ENCODE measurements around the gene ARL8A.
"Not testable (repeated sequence)": the region's sequence is repeated elsewhere in the genome, so short reads cannot be mapped to it uniquely, and the experiment has no call there.

Gene ARL8A

DNA sequence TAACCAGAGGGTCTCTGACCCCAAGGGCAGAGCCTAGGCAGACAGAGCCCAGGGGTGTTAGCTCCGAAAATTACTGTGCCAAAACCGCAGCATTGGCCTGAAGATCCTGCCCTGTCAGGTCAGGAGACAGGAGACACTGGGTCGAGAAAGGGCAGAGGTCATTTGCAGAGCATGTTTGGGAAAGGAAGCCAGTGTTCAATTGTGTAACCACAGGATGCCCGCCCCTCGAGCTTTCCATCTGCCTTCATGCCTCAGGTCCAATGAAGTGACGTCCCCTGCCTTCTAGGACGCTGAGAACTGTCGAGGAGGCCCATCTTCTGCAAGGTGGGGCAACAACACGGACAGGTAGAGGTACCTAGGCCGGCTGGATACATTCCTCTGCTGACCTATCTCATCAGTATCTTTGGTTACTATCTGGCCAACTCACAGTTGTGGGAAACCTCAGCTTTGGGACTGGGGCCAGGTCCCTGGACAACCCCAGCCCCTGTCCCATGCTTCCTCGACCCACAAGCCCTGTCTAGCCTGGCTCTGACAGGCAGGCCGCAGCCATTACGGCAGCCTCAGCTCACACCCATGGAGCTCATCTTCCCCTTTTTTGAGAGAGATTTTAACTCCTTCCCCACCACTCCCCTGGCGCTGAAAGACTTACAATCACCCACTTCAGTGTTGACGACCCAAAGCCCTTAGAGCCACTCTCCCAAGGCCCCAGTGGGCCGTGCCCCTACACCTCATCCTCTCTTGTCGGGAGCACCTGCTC is 1.3 kb downstream of the ARL8A start:
- no peak for DNase-seq (ENCODE audit: extremely low read depth in 1 of 2, low read depth in 1 of 2)

DNA sequence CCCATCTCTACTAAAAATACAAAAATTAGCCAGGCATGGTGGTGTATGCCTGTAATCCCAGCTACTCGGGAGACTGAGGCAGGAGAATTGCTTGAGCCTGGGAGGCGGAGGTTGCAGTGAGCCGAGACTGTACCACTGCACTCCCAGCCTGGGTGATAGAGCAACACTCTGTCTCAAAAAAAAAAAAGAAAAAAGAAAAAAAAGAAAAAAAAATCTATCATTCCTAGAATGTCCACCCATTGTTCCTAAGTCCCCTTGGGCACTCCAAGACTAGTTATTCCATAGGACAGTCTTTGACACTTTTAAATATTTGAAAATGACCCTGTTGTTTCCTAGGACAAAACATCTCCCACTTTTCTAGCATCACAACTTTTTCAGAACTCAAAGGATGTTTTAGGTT is 3.1 kb downstream of the ARL8A start:
- not testable (repeated sequence) for DNase-seq (ENCODE audit: extremely low read depth in 1 of 2, low read depth in 1 of 2)

DNA sequence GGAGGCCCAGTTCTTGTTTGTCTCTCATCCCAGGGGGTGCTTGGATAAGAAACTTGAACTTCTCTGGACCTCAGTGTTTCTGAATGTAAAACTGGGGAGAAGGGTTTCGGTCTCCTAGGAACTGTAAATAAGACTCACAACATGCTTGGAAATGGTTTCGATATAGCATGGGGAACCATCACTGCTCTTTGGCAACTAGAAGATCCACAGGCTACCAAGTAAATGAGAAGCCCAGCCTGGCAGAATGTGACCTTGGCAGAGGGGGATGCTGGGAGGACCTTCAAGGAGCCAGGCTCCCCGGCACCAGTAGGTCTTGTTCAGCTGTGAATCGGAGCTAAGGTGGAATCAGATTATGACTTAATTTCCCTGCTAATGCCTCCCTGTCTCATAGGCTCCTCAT is 3.7 kb downstream of the ARL8A start:
- no peak for DNase-seq (ENCODE audit: extremely low read depth in 1 of 2, low read depth in 1 of 2)

DNA sequence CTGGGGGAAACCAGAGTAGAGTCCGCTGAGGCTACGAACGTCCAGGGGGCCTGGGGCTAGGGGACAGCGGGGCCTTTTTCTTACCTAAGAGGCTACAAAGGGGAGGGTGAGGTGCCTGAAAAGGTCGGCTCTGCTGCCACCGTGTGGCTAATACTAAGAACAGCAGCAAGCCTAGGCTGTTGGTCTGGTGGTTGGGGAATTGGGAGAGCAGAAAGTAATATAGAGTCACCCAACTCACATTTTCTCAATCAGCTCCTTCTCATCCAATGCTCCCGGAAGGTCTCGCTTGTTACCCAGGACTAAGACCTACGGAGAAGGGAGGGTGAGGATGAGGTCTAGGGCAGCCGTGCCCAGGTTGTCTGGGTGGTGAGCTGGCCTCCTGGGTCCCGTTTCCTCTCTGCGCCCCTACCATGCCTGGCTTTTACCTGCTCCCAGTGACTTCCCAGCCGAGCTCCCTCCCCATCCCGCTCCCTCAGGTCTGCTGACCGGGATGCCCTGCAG is 9.3 kb downstream of the ARL8A start:
- DNase-seq (ENCODE audit: extremely low read depth in 1 of 2, low read depth in 1 of 2): no peak

DNA sequence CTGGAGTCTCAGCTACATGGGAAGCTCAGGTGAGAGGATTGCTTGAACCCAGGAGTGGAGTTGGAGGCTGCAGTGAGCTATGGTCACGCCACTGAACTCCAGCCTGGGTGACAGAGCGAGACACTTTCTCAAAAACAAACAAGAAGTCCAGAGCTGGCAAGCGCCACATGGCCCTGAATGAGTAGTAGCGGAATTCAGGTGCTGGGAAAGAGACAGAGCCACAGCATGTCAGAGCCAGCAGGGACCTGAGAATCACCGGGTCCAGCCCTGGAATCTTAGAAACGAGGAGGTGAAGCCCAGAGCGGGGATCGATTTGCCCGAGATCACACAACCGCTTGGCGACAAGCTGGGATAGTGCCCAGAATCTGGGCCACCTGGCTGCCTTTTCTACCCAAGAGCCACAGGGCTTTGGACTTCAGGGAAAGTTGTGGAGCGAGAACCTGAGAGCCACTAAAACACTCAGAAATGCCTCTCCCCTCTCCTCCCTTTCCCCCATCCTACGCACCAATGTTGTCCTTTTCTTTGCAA is 9.8 kb downstream of the ARL8A start:
- no peak for DNase-seq (ENCODE audit: extremely low read depth in 1 of 2, low read depth in 1 of 2)

DNA sequence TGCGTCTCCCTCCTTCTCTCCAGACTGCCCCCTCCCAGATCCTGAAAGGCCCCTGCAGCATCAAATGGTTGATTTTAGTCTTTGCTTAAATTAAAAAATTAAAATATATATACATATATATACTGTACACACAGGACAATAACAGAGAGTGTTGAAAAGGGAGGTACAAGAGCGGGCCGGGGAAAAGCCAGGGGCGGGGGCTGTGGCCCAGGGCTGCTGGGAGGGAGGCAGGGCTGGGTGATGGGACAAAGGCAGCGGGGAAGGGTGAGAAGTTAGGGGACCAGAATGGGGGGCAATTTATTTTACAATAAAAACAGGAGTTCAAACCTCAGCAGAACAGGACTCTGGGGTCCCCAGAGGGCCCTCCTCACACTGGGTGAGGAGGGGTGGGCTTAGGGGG is 10.5 kb downstream of the ARL8A start:
- DNase-seq (ENCODE audit: extremely low read depth in 1 of 2, low read depth in 1 of 2): no peak

DNA sequence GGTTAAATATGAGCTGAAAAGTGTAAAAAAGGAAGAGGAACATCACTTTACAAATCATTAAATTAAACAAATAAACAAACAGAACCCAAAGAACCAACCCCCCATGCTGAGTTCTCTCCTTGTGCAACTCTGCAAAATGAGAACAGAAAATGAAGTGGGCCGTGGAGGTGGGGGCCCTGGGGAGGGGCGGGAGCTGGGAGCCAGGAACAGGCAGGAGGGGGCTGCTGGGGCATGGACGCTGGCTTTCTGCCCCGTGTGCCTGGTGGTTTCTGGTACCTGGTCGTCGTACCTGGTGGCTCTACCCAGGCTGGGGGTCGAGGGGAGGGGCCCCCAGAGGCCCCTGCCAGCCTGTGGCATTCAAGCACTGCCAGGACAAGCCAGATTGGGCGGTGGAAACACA is 11.0 kb downstream of the ARL8A start:
- DNase-seq (ENCODE audit: extremely low read depth in 1 of 2, low read depth in 1 of 2): no peak

DNA sequence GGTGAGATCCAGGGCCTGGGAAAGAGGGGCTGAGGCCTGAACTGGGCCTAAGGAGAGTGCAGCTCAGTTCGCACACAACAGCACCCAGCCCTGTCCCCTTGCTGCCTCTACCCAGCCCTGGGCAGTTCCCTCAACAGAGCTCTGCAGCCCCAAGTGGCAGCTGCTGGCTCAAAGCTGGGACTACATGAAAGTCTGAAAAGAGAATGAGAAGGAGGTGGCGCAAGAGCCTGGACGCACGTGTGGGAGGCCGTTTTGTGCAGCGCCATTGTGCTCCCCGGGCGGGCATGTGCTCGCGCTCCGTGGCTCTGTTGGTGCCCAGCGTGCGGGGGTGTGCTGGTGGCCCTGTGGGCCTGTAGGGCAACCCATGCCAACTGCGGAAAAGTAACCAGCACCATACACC is 11.5 kb downstream of the ARL8A start:
- no peak for DNase-seq (ENCODE audit: extremely low read depth in 1 of 2, low read depth in 1 of 2)

DNA sequence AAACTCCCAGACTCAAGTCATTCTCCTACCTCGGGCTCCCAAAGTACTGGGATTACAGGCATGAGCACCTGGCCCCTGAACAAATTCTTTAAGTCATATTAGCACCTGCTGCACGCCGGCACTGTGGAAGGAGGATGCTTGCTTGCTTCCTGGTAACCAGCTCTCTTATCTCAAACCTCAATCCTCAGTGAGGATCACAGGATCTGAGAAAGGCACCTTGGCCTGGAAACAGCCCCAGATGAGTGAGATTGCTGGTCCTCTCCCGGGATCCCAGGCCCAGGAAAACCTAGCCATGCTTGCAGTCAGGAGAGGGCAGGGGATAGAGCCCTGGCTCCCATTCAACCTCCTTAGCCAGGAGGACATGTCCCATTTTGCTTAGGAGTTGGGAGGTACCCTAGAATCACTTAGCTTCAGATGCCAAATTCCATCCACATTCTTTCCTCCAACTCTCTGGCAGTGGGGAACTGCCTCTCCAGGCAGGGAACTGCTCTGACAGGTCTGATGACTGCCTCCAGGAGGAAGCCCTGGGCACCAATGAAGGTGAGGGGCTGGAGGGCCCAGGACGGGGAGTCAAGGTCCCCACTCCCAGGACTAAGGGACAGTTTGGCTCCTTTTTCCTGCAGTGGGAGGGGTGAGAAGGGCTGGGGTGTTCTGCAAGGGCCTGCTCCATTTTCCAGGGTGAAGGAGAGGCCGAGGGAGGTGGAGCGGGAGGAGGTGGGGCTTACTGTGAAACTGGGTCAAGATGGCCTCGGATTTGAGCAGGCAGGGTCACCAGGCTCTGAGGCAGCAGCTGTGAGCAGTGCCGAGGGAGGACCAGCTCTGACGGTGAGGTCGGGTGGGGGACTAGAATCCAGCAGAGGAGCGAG is 12.3 kb downstream of the ARL8A start:
- no peak for DNase-seq (ENCODE audit: extremely low read depth in 1 of 2, low read depth in 1 of 2)

DNA sequence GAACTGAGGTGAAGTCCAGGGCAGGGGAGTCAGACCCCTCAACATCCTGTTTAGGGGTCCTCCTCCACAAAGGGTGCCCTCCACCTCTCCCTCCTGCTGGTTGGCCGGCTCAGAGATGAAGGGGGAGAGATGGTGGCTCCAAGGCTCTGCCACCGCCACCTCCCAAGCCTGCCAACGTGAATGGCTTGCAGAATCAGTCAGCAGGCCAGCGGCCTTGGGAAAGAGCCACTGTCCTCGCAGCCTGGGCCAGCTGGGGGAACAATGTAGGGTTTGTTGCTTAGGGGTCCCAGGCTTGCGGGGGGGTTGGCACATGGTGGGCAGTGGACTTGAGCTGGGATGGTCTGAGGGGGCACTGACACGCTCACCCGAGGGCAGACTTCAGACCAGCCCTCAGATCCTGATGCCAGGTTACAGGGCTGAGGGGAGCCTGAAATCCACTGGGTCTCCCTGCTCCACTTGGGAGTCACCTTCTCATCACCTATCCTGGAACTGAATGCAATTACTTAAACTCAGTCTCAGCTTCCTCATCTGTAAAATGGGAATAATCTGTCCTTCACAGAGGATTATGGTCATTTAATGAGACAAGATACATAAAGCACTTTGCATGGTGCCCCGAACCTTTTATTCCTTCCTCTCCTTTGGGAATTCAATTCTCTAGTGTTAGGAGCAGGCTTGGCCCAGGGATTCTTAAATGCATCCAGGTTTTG is 13.6 kb downstream of the ARL8A start:
- DNase-seq (ENCODE audit: extremely low read depth in 1 of 2, low read depth in 1 of 2): no peak

DNA sequence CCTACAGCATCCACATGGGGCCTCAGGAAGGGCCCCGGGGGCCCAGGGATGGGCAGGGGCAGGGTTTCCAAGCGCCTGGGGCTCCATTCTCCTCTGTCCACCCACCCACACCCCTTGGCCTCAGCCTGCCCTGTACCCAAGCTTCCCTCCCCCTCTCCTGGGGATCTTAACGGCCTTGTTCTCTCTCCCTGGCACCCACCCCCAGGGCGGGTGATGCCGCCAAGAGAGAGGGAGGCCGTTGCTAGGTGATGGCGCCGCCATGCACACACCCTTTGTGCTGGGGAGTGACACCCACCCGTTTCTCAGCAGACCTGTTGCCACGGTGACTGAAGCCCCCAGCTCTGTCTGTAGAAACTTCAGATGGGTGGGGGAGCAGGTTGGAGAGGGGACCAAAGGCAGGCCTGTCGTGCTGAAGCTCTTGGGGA is 14.2 kb downstream of the ARL8A start:
- no peak for DNase-seq (ENCODE audit: extremely low read depth in 1 of 2, low read depth in 1 of 2)

DNA sequence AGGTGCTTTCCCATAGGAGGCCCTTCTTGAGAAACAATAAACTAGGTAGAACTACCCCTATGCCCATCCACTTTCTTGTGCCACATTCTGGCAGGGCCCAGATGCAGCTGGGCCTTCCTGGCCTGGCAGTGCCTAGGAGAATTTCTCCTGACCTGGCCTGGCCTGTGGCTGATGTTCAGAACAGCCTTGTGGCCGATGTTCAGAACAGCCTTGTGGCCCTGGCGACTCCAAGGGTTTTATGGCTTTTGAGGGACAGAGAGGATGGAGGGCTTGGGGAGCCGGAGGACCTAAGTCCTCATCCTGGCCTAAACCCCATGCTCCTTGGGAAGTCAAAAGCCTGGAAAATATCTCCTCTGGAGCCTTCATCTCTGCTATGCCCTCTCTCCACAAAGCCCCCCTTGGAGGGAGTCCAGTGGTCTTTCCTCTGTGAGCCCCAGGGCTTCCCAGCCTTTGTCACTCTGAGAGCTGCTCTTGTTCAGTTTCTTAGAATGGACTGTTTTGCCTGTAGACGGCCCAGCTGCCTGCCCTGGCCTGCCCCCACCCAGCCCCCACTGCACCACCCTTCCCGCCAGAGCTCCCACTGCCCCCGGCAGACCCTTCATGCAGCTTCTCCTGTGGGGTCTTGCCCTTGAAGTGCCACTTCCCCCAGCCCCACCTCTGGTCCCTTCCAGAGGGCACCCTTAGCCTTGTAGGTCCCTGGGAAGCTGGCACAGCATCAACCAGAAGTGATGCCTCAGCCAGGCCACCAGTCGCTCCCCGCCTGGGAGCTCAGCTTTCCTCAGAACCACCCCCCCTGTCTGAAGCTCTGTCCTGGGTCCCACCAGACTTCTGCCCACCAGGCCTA is 14.9 kb downstream of the ARL8A start:
- no peak for DNase-seq (ENCODE audit: extremely low read depth in 1 of 2, low read depth in 1 of 2)

DNA sequence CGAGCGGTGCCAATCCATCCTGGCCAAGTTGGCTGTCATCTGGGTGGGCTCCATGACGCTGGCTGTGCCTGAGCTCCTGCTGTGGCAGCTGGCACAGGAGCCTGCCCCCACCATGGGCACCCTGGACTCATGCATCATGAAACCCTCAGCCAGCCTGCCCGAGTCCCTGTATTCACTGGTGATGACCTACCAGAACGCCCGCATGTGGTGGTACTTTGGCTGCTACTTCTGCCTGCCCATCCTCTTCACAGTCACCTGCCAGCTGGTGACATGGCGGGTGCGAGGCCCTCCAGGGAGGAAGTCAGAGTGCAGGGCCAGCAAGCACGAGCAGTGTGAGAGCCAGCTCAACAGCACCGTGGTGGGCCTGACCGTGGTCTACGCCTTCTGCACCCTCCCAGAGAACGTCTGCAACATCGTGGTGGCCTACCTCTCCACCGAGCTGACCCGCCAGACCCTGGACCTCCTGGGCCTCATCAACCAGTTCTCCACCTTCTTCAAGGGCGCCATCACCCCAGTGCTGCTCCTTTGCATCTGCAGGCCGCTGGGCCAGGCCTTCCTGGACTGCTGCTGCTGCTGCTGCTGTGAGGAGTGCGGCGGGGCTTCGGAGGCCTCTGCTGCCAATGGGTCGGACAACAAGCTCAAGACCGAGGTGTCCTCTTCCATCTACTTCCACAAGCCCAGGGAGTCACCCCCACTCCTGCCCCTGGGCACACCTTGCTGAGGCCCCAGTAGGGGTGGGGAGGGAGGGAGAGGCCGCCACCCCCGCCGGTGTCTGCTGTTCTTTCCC is 16.5 kb downstream of the ARL8A start:
- no peak for DNase-seq (ENCODE audit: extremely low read depth in 1 of 2, low read depth in 1 of 2)

DNA sequence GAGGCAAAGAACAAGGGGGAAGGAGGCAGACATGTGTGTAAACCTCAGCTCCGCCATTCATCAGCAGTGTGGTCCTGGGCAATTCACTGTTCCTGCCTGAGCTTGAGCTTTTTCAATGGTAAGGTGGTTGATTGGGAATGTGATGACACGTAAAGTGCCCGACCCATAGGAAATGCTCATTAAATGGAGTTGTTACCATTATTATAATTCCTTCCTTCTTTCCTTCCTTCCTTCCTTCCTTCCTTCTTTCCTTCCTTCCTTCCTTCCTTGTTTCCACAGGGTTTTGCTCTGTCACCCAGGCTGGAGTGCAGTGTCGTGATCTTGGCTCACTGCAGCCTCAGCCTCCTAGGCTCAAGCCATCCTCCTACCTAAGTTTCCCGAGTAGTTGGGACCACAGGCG is 17.5 kb downstream of the ARL8A start:
- no peak for DNase-seq (ENCODE audit: extremely low read depth in 1 of 2, low read depth in 1 of 2)

DNA sequence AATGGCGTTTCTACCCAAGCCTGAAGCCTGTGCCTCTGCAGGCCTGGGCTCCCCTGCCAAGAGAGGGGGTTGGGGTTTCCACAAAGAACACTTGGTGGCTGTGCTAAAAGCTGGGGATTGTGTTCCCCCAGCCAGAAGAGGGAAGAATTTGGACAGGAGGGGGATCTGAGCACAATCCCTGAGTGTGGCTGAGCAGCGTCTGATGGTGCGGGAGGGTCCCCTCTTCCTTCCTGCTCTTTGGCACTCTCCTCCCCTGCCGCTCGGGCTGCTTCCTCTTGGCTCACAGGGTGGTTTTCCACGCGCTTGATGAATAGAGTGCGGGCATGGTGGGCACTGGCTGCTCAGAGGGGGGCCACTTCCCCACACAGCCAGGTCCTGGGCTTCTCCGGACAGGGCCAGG is 18.1 kb downstream of the ARL8A start:
- no peak for DNase-seq (ENCODE audit: extremely low read depth in 1 of 2, low read depth in 1 of 2)

DNA sequence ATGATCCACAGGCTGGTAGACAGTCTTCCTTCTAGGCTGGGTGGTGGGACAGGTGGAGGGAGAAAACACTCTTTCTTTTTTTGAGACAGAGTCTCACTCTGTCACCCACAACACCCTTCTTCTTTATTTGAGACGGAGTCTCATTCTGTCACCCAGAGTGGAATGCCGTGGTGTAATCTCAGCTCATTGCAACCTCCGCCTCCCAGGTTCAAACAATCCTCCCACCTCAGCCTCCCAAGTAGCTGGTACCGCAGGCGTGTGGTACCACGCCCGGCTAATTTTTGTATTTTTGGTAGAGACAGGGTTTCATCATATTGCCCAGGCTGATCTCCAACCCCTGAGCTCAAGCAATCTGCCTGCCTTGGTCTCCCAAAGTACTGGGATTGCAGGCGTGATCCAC is 18.9 kb downstream of the ARL8A start:
- DNase-seq (ENCODE audit: extremely low read depth in 1 of 2, low read depth in 1 of 2): no peak

DNA sequence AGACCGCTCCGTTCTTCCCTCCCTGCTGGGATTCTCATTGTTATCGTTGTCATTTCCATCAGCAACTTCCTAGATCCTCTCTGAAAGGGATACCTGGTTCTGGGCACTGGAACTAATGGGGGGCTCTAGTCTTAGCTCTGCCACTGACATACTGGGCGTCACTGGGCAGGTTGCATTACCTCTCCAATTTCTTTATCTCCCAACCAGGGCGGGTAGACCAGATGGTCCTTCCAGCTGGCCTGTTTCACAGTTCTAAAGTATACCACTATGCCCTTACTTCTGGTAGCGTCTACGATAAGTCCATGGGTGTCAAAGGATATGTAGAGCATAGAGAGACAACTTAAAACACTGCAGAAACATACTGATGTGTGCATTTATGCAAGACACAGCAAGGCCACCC is 20.4 kb downstream of the ARL8A start:
- no peak for DNase-seq (ENCODE audit: extremely low read depth in 1 of 2, low read depth in 1 of 2)

DNA sequence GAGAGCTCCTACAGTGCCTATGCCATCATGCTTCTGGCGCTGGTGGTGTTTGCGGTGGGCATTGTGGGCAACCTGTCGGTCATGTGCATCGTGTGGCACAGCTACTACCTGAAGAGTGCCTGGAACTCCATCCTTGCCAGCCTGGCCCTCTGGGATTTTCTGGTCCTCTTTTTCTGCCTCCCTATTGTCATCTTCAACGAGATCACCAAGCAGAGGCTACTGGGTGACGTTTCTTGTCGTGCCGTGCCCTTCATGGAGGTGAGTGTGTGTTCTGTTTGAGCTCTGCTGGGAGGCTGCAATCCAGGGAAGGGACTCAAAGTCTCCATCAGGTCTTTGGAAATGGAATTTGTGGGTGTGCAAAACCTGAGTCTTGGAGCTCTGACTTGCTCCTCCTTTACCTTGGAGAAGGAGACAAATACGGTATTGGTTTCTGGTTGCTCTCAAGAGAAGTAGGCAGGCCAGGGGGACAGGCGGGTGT is 21.2 kb downstream of the ARL8A start:
- DNase-seq (ENCODE audit: extremely low read depth in 1 of 2, low read depth in 1 of 2): no peak

DNA sequence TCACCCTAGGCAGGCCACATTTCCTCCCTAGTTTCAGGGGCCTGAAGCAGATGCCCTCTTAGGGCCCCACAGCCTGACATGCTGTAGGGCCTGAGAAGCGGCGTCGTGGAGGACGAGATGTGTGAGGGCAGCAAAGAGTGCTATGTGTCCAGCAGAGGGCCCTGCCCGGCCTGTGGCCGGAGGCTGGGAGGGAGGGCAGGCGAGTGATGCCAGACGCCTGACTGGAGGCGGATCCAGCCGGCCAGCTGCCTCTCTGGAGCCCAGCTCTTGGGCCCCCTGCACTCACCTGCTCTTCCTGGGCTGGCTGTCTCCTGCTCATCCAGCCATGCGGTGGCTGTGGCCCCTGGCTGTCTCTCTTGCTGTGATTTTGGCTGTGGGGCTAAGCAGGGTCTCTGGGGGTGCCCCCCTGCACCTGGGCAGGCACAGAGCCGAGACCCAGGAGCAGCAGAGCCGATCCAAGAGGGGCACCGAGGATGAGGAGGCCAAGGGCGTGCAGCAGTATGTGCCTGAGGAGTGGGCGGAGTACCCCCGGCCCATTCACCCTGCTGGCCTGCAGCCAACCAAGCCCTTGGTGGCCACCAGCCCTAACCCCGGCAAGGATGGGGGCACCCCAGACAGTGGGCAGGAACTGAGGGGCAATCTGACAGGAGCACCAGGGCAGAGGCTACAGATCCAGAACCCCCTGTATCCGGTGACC is 21.8 kb downstream of the ARL8A start, which contains the start of gene GPR37L1:
Gene GPR37L1 (plus strand): TSS at position 279 of the 697 bp plus-strand sequence. CDS start 47 bp downstream, at position 326.
- DNase-seq (ENCODE audit: extremely low read depth in 1 of 2, low read depth in 1 of 2): no peak
